LNCAP (cell line): ENCODE measurements around the gene PIGT.

Source experiments
- CTCF ChIP-seq: fragments of 450-650 bp; IDR thresholded peaks from 2 replicates; pipeline ENCODE4 v1.5.1; 2017; ENCODE audit warnings: mild to moderate bottlenecking

PIGT gene

GRCh38 chr20:45372646-45373352 lies 43.1 kb upstream of the PIGT start:
- TF ChIP-seq CTCF, result no peak

GRCh38 chr20:45373353-45374100 lies 42.4 kb upstream of the PIGT start:
- TF ChIP-seq CTCF, result peak; percentile 83

GRCh38 chr20:45374101-45374467 lies 41.9 kb upstream of the PIGT start:
- TF ChIP-seq CTCF, result peak; percentile 5; the same call in 1 of the 2 replicates

- no peak for TF ChIP-seq CTCF
Measured at GRCh38 chr20:45374966-45375365, 41.0 kb upstream of the PIGT start.

GRCh38 chr20:45377269-45377668 lies 38.7 kb upstream of the PIGT start:
- TF ChIP-seq CTCF, result no peak

- no peak for TF ChIP-seq CTCF
Measured at GRCh38 chr20:45378191-45378590, 37.8 kb upstream of the PIGT start, which contains the start of gene TP53TG5. TSS of gene TP53TG5 (minus strand) at chr20:45378325. CDS start at chr20:45378236, 89 bp downstream.

GRCh38 chr20:45387274-45387673 lies 28.7 kb upstream of the PIGT start:
- TF ChIP-seq CTCF, result no peak
